Hepatocyte (in vitro differentiated cells): ENCODE measurements around the gene CYP4F22.

Experiments
- EZH2phosphoT487 ChIP-seq: fragments of 200-600 bp; sonication (generic); IDR thresholded peaks from one replicate; pipeline ENCODE4 v1.6.1; 2018; ENCODE audit warnings: antibody characterized with exemption, mild to moderate bottlenecking, low read depth, moderate library complexity; ENCODE audit not compliant: unreplicated experiment, severe bottlenecking
- TF ChIP-seq, protein P1 (sequence below): fragments of 200-600 bp; sonication (generic); IDR thresholded peaks from 2 replicates; pipeline ENCODE4 v1.5.1; 2016; ENCODE audit warnings: antibody characterized with exemption, mild to moderate bottlenecking; ENCODE audit not compliant: poor library complexity

DNA sequence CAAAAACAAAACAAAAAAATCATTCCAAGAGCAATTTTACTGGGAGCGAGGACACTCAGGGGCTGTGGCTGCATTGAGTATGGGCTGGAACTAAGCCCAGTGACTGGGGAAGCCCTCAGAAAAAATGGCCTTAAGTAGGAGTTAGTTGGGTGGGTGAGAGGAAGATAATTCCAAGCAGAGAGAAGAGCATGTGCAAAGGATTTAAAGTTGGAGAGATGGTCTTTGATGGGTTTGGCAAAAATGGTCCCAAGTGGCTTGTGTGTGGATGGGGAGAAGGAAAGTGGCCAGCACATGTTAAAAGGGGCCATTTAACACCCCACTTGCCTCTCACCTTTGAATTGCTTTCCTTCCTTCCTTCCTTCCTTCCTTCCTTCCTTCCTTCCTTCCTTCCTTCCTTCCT, 6.7 kb upstream of the CYP4F22 start:
- TF ChIP-seq, protein P1, sequence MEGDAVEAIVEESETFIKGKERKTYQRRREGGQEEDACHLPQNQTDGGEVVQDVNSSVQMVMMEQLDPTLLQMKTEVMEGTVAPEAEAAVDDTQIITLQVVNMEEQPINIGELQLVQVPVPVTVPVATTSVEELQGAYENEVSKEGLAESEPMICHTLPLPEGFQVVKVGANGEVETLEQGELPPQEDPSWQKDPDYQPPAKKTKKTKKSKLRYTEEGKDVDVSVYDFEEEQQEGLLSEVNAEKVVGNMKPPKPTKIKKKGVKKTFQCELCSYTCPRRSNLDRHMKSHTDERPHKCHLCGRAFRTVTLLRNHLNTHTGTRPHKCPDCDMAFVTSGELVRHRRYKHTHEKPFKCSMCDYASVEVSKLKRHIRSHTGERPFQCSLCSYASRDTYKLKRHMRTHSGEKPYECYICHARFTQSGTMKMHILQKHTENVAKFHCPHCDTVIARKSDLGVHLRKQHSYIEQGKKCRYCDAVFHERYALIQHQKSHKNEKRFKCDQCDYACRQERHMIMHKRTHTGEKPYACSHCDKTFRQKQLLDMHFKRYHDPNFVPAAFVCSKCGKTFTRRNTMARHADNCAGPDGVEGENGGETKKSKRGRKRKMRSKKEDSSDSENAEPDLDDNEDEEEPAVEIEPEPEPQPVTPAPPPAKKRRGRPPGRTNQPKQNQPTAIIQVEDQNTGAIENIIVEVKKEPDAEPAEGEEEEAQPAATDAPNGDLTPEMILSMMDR, result no peak
- TF ChIP-seq EZH2phosphoT487, result no peak
